Nephron (organoid): ENCODE results near the gene PTPRN2.
A peak's percentile ranks its signal among the peaks of the same experiment; 100 is the strongest.

Experiments used
- H3K27ac Mint-ChIP-seq, 3 experiments: 2 replicates each; pipeline ENCODE4 v1.8.0; 2020; ENCODE audit warnings: mixed read lengths in 3 of 3, mild to moderate bottlenecking in 2 of 3, moderate library complexity in 1 of 3
- H3K27me3 Mint-ChIP-seq: 2 replicates; pipeline ENCODE4 v1.8.0; 2021; ENCODE audit warnings: low read depth, mild to moderate bottlenecking, moderate library complexity, mixed read lengths
- H3K36me3 Mint-ChIP-seq: 2 replicates; pipeline ENCODE4 v1.8.0; 2020; ENCODE audit warnings: low read depth, mixed read lengths
- H3K4me1 Mint-ChIP-seq: 2 replicates; pipeline ENCODE4 v1.8.0; 2020; ENCODE audit warnings: mixed read lengths
- H3K4me3 Mint-ChIP-seq, 3 experiments: 2 replicates each; pipeline ENCODE4 v1.8.0; 2020; ENCODE audit warnings: mild to moderate bottlenecking in 3 of 3, mixed read lengths in 3 of 3, moderate library complexity in 2 of 3
- H3K9me3 Mint-ChIP-seq: 2 replicates; pipeline ENCODE4 v1.8.0; 2020; ENCODE audit warnings: mixed read lengths
- TF ChIP-seq, protein P1 (sequence below), 3 experiments: fragments of 200-600 bp; sonication (generic); IDR thresholded peaks; one replicate each; pipeline ENCODE4 v1.5.0; 2021; ENCODE audit warnings: antibody characterized with exemption in 3 of 3; ENCODE audit not compliant: unreplicated experiment in 3 of 3

Gene PTPRN2

DNA sequence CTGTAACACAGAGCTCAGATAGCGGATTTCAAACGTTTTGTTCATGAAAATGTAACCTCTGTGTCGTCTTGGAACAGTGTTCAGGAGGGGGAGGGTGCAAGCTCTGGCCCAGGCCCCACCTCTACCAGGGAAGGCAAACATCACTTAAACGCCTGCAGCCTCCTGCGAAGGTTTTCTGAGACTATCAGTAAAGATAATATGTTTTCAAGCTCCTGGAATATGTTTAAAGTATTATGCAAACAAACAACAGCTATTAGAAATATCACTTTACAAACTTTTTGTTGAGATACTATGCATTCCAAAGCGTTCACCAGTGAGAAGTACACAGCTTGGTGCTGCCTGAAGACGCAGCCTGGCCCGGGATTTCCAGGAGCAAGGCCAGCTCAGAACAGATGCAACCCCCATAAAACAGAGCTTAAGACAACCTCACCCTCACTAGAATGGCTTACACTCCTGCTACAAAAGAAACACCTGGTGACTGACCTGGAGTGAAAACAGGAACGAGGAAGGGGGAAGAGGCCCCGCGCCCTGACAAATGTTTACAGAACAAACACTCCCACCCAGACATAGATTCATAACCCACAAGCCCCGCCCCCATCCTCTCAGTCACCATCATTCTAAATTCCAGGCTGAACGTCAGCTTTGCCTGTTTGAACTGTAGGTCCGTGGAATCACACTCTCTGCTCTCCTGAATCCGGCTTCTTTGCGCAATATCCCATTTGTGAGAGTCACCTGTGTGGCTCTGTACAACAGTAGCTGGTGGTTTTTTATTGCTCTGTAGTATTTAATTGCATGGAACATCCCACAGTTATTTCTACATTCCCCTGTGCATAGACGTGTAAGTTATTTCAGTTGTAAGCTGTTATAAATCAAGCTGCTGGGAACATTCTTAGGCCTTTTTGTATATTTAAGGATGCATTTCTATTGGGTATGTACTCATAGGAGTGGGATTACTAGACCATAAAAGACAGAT is 155.0 kb downstream of the PTPRN2 start:
- Mint-ChIP-seq H3K36me3 (no peaks in the 10 kb centered on the region), H3K27me3 (peaks cover 17% of the 10 kb centered on the region), H3K9me3 (peaks cover 5% of the 10 kb centered on the region), H3K4me1 (peaks cover 17% of the 10 kb centered on the region), H3K27ac (peak overlapping the region; percentile 46 to 76 (median 58)), H3K4me3 (peak overlapping the region in 2 of 3 experiments; percentile 2 to 7)
- TF ChIP-seq, protein P1, sequence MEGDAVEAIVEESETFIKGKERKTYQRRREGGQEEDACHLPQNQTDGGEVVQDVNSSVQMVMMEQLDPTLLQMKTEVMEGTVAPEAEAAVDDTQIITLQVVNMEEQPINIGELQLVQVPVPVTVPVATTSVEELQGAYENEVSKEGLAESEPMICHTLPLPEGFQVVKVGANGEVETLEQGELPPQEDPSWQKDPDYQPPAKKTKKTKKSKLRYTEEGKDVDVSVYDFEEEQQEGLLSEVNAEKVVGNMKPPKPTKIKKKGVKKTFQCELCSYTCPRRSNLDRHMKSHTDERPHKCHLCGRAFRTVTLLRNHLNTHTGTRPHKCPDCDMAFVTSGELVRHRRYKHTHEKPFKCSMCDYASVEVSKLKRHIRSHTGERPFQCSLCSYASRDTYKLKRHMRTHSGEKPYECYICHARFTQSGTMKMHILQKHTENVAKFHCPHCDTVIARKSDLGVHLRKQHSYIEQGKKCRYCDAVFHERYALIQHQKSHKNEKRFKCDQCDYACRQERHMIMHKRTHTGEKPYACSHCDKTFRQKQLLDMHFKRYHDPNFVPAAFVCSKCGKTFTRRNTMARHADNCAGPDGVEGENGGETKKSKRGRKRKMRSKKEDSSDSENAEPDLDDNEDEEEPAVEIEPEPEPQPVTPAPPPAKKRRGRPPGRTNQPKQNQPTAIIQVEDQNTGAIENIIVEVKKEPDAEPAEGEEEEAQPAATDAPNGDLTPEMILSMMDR (IDR thresholded peaks at IDR 0.05; ENCODE audit: unreplicated experiment in 3 of 3) = no peak

GRCh38 chr7:158431941-158432347 is 155.7 kb downstream of the PTPRN2 start:
- Mint-ChIP-seq H3K9me3 (peaks cover 1% of the 10 kb centered on the region), H3K27me3 (peaks cover 14% of the 10 kb centered on the region), H3K36me3 (no peaks in the 10 kb centered on the region), H3K27ac (peak overlapping the region; percentile 33 to 55 (median 46)), H3K4me3 (no peak overlapping the region), H3K4me1 (peaks cover 17% of the 10 kb centered on the region)
- TF ChIP-seq, protein P1 (IDR thresholded peaks at IDR 0.05; ENCODE audit: unreplicated experiment in 3 of 3) = no peak

DNA sequence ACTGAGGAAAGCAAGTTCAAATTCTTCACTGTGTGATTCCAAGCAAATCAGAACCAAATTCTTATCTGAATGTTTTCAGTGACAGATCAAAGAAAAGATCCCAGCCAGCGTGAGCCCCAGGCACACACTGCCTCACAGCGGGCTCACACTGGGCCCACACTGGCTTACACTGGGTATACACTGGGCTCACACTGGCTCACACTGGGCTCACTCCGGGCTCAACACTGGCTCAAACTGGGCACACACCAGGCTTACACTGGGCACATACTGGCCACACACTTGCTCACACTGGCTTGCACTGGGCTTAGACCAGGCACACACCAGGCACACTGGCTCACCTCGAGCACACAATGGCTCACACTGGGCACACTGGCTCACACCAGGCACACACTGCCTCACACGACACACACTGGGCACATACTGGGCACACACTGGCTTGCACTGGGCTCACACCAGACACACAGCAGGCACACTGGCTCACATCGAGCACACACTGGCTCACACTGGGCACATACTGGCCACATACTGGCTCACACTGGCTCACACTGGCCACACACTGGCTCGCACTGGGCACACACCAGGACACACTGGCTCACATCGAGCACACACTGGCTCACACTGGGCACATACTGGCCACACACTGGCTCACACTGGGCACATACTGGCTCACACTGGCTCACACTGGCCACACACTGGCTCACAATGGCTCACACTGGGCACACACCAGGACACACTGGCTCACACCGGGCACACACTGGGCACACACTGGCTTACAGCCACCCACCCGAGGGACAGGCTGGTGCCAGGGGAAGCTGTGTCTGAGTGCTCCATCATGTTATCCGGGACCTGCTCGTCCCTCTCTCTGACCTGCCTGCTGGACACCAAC is 156.3 kb downstream of the PTPRN2 start:
- Mint-ChIP-seq H3K9me3 (no peaks in the 10 kb centered on the region), H3K4me1 (peaks cover 17% of the 10 kb centered on the region), H3K27ac (peak overlapping the region in 1 of 3 experiments; percentile 46), H3K27me3 (peaks cover 12% of the 10 kb centered on the region), H3K4me3 (no peak overlapping the region), H3K36me3 (no peaks in the 10 kb centered on the region)
- TF ChIP-seq, protein P1 (IDR thresholded peaks at IDR 0.05; ENCODE audit: unreplicated experiment in 3 of 3) = no peak

DNA sequence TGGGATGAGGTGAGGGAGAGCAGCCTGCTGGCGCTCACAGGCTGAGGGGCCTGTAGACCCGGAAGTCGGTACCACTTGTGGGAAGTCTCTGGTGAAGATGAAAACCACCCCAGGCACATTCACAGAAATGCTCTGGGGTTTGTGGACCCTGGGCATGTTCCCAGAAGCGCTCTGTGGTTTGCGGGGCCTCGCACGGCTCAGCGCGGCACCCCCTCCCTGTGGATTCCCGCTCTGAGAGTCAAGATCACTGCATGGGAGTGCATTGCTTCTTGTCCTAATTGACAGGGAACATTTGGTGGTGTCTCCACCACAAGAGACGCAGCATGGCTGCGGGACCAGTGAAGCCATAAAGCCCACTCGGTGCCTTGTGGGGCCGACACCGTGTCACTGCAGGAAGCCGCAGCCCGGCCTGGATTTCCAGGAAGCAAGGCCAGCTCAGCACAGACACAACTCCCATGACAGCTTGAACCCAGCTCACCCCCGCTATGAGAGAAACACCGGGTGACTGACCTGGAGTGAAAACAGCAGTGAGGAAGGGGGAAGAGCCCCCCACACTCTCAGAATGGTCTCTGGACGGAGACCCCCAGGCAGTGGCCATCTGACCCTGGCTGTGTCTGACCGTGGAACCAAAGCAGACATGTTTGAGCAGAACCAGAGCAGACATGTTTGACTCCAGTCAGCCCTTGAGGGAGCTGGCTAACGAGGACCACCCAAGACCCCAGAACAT is 157.2 kb downstream of the PTPRN2 start:
- H3K36me3 Mint-ChIP-seq = no peaks in the 10 kb centered on the region

More for the DNA sequence above, 157.2 kb downstream of the PTPRN2 start:
- Mint-ChIP-seq H3K27ac (no peak overlapping the region), H3K4me3 (no peak overlapping the region), H3K9me3 (no peaks in the 10 kb centered on the region), H3K27me3 (peaks cover 12% of the 10 kb centered on the region), H3K4me1 (peaks cover 17% of the 10 kb centered on the region)
- TF ChIP-seq, protein P1 (IDR thresholded peaks at IDR 0.05; ENCODE audit: unreplicated experiment in 3 of 3) = no peak
